ENCODE measurements around the gene MAD1L1. TPM values are rescaled to one million over a fixed set of nuclear protein-coding genes. Genes with fewer than 3 reads are reported as not detected.

Gene MAD1L1
- total RNA-seq, 1 donor from 2014 or later = 32.7 TPM

GRCh38 chr7:1873857-1874589 lies 358.7 kb downstream of the MAD1L1 start:
- no peaks in the 10 kb centered on the region for H3K36me3 Mint-ChIP-seq (ENCODE audit: unreplicated experiment)
- TF ChIP-seq, protein P1, sequence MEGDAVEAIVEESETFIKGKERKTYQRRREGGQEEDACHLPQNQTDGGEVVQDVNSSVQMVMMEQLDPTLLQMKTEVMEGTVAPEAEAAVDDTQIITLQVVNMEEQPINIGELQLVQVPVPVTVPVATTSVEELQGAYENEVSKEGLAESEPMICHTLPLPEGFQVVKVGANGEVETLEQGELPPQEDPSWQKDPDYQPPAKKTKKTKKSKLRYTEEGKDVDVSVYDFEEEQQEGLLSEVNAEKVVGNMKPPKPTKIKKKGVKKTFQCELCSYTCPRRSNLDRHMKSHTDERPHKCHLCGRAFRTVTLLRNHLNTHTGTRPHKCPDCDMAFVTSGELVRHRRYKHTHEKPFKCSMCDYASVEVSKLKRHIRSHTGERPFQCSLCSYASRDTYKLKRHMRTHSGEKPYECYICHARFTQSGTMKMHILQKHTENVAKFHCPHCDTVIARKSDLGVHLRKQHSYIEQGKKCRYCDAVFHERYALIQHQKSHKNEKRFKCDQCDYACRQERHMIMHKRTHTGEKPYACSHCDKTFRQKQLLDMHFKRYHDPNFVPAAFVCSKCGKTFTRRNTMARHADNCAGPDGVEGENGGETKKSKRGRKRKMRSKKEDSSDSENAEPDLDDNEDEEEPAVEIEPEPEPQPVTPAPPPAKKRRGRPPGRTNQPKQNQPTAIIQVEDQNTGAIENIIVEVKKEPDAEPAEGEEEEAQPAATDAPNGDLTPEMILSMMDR (IDR thresholded peaks at IDR 0.05) = no peak
- H3K27ac Mint-ChIP-seq (ENCODE audit: unreplicated experiment) = no peak overlapping the region
- DNase-seq (ENCODE audit: extremely low spot score, unreplicated experiment) = no peak
- peaks cover 6% of the 10 kb centered on the region for H3K4me1 Mint-ChIP-seq (ENCODE audit: unreplicated experiment)
- no peak overlapping the region for H3K4me3 Mint-ChIP-seq (ENCODE audit: unreplicated experiment)
- peaks cover 7% of the 10 kb centered on the region for H3K9me3 Mint-ChIP-seq (ENCODE audit: unreplicated experiment)
- no peaks in the 10 kb centered on the region for H3K27me3 Mint-ChIP-seq (ENCODE audit: unreplicated experiment)

DNA sequence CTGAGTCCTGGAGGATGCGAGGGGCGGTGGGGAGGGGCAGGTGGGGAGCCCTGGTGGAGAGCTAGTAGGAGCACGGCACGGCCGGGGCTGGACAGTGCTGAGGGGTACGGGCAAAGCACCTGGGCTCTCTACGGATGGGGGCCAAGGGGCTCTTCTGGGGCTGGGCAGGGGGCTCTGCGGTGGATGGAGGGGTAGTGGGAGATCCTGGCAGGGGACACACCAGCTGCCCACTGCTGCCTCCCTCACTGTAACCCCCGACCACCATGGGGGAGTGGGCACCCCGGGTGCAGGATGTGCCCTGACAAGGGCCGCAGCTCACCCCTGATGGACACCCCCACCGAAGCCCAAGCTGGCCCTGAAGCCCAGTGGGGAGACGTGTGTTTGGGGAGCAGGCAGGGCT lies 359.3 kb downstream of the MAD1L1 start:
- Mint-ChIP-seq H3K27me3 (ENCODE audit: unreplicated experiment) (no peaks in the 10 kb centered on the region), H3K9me3 (ENCODE audit: unreplicated experiment) (peaks cover 4% of the 10 kb centered on the region), H3K27ac (ENCODE audit: unreplicated experiment) (no peak overlapping the region), H3K36me3 (ENCODE audit: unreplicated experiment) (no peaks in the 10 kb centered on the region), H3K4me1 (ENCODE audit: unreplicated experiment) (peaks cover 6% of the 10 kb centered on the region), H3K4me3 (ENCODE audit: unreplicated experiment) (no peak overlapping the region)
- TF ChIP-seq, protein P1 (IDR thresholded peaks at IDR 0.05) = no peak
- no peak for DNase-seq (ENCODE audit: extremely low spot score, unreplicated experiment)

- TF ChIP-seq, protein P1 (IDR thresholded peaks at IDR 0.05) = no peak
- DNase-seq (ENCODE audit: extremely low spot score, unreplicated experiment) = no peak
- peaks cover 4% of the 10 kb centered on the region for H3K9me3 Mint-ChIP-seq (ENCODE audit: unreplicated experiment)
- no peaks in the 10 kb centered on the region for H3K36me3 Mint-ChIP-seq (ENCODE audit: unreplicated experiment)
- H3K4me3 Mint-ChIP-seq (ENCODE audit: unreplicated experiment) = no peak overlapping the region
- peaks cover 6% of the 10 kb centered on the region for H3K4me1 Mint-ChIP-seq (ENCODE audit: unreplicated experiment)
- no peaks in the 10 kb centered on the region for H3K27me3 Mint-ChIP-seq (ENCODE audit: unreplicated experiment)
- no peak overlapping the region for H3K27ac Mint-ChIP-seq (ENCODE audit: unreplicated experiment)
Measured at GRCh38 chr7:1873070-1873405, 359.7 kb downstream of the MAD1L1 start.

DNA sequence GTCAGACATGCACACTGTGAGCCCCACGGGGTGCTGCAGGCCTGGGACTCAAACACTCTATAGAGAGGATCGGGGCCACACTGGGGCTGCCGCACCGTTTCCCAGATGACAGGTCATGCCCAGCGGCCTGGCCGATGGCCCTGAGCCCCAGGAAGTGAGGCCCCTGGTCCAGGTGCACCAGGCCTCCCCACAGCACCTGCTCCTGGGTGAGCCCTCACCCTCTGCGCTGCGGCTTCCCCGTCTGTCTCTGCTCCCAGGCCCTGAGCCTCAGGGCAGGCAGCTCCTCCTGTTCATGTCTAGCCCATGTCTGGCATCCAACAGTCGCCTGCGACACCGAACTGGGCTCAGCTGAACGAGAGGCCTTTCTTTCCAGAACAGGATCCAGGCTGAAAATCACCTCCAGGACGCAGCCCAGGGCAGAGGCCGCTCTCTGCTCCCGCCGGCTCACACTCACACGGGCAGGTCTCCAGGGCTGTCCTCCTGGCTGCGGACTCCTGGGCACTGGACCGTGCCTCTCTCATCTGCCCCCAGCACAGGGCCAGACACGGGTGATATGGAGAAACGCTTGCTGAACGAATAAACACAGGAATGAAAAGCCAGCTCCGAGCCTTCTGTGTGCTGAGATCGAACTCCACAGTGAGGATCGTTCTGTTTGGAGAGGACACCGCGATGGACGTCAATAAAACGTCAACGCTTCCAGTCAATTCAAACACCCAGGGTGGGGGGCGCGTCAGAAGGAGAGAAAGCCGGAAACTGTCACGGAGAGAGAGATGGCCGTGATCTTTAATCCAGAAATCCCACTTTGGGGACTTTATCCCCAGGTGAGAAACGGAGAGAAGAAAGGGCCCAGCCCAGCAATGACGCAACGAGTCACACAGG lies 360.3 kb downstream of the MAD1L1 start:
- Mint-ChIP-seq H3K36me3 (ENCODE audit: unreplicated experiment) (no peaks in the 10 kb centered on the region), H3K27me3 (ENCODE audit: unreplicated experiment) (no peaks in the 10 kb centered on the region), H3K27ac (ENCODE audit: unreplicated experiment) (no peak overlapping the region), H3K4me1 (ENCODE audit: unreplicated experiment) (peaks cover 6% of the 10 kb centered on the region), H3K9me3 (ENCODE audit: unreplicated experiment) (no peaks in the 10 kb centered on the region), H3K4me3 (ENCODE audit: unreplicated experiment) (no peak overlapping the region)
- DNase-seq (ENCODE audit: extremely low spot score, unreplicated experiment) = no peak
- TF ChIP-seq, protein P1 (IDR thresholded peaks at IDR 0.05) = no peak

GRCh38 chr7:1869452-1870130 lies 363.2 kb downstream of the MAD1L1 start:
- no peaks in the 10 kb centered on the region for H3K4me1 Mint-ChIP-seq (ENCODE audit: unreplicated experiment)

More at GRCh38 chr7:1869452-1870130, 363.2 kb downstream of the MAD1L1 start:
- Mint-ChIP-seq H3K9me3 (ENCODE audit: unreplicated experiment) (no peaks in the 10 kb centered on the region), H3K4me3 (ENCODE audit: unreplicated experiment) (no peak overlapping the region), H3K27ac (ENCODE audit: unreplicated experiment) (no peak overlapping the region), H3K27me3 (ENCODE audit: unreplicated experiment) (no peaks in the 10 kb centered on the region), H3K36me3 (ENCODE audit: unreplicated experiment) (no peaks in the 10 kb centered on the region)
- TF ChIP-seq, protein P1 (IDR thresholded peaks at IDR 0.05) = no peak
- DNase-seq (ENCODE audit: extremely low spot score, unreplicated experiment) = no peak

Data from osteocyte (in vitro differentiated cells).